ENCODE results near the gene LMTK3.
A peak's percentile ranks its signal among the peaks of the same experiment; 100 is the strongest.

LMTK3 gene

DNA sequence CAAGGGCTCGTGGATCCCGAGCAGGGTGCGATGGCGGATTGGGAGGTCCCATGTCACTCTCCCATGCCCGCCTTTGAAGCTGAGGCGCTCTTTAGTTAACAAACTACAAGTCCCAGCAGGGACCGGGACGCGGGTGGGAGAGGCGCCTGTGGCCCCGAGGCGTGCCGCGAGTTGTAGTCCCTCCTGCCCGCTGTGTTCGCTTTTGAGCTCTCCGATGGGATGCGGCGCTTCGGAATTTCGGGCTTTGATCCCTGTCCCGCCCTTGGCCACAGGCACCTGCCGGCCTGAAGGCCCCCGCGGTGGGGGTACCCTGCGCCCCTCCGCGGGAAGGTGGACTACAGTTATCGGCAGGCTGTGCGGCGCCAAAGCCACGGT, 31.5 kb downstream of the LMTK3 start:
- DNase-seq = peak; percentile 69 to 87
- peak overlapping the region; percentile 94 to 96 for H3K27ac ChIP-seq
- peaks cover 0 to 19% (median 15%) of the 10 kb centered on the region in 4 donors for H3K4me1 ChIP-seq
- H3K9me3 ChIP-seq = no peaks in the 10 kb centered on the region
- peaks cover 8 to 42% (median 36%) of the 10 kb centered on the region in 3 donors for H3K36me3 ChIP-seq
- TF ChIP-seq, protein P1, sequence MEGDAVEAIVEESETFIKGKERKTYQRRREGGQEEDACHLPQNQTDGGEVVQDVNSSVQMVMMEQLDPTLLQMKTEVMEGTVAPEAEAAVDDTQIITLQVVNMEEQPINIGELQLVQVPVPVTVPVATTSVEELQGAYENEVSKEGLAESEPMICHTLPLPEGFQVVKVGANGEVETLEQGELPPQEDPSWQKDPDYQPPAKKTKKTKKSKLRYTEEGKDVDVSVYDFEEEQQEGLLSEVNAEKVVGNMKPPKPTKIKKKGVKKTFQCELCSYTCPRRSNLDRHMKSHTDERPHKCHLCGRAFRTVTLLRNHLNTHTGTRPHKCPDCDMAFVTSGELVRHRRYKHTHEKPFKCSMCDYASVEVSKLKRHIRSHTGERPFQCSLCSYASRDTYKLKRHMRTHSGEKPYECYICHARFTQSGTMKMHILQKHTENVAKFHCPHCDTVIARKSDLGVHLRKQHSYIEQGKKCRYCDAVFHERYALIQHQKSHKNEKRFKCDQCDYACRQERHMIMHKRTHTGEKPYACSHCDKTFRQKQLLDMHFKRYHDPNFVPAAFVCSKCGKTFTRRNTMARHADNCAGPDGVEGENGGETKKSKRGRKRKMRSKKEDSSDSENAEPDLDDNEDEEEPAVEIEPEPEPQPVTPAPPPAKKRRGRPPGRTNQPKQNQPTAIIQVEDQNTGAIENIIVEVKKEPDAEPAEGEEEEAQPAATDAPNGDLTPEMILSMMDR (IDR thresholded peaks at IDR 0.05) = no peak
- H3K27me3 ChIP-seq = peaks cover 0 to 2% of the 10 kb centered on the region in 2 donors
- H3K4me3 ChIP-seq = peak overlapping the region; percentile 60 to 78
- intact Hi-C loops (cut with DNase I; ENCODE audit: low total_unique reads) = no loop called here

DNA sequence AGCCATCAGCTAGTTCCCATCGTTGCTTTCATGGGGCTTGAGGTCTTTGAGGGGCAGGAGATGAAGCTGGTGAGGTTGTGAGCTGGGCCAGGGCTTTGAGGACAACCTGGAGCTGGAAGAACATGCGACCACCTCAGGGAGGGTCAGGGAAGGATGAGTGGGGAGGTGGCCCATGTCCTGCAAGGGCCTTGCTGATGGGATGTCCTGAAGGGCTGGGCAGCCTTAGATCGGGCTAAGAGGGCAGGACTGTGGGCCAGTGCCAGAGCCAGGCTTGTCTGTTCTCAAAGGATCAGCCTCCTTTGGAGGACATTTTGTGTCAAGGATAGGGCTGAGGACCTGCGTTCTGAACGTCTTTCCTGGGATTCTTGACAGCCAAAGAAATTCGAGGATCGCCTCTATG, 31.9 kb downstream of the LMTK3 start:
- peak overlapping the region in 1 of 2 donors; percentile 78 for H3K4me3 ChIP-seq
- intact Hi-C loops (cut with DNase I; ENCODE audit: low total_unique reads) = no loop called here
- peak overlapping the region; percentile 94 to 96 for H3K27ac ChIP-seq
- peaks cover 13 to 47% (median 41%) of the 10 kb centered on the region in 3 donors for H3K36me3 ChIP-seq
- H3K9me3 ChIP-seq = no peaks in the 10 kb centered on the region
- no peak for DNase-seq
- TF ChIP-seq, protein P1 (IDR thresholded peaks at IDR 0.05) = no peak
- H3K27me3 ChIP-seq = no peaks in the 10 kb centered on the region
- peaks cover 0 to 19% (median 17%) of the 10 kb centered on the region in 4 donors for H3K4me1 ChIP-seq

DNA sequence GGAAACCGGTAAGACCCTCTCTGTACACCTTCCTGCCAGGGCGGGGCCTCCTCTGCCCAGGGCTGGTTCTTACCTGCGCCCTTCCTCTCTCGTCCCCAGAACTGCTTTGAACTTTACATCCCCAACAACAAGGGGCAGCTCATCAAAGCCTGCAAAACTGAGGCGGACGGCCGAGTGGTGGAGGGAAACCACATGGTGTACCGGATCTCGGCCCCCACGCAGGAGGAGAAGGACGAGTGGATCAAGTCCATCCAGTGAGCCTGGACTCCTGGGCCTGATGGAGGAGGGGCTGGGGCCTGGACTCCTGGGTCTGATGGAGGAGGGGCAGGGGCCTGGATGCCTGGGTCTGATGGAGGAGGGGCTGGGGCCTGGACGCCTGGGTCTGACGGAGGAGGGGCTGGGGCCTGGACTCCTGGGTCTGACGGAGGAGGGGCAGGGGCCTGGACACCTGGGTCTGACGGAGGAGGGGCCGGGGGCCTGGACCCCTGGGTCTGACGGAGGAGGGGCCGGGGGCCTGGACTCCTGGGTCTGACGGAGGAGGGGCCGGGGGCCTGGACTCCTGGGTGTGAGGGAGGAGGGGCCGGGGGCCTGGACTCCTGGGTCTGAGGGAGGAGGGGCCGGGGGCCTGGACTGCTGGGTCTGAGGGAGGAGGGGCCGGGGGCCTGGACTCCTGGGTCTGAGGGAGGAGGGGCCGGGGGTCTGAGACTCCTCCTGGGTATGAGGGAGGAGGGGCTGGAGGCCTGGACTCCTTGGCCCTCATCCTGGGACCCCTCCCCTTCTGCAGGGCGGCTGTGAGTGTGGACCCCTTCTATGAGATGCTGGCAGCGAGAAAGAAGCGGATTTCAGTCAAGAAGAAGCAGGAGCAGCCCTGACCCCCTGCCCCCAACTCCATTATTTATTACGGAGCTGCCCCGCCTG, 33.0 kb downstream of the LMTK3 start:
- Histone ChIP-seq H3K9me3 (no peaks in the 10 kb centered on the region), H3K27me3 (no peaks in the 10 kb centered on the region), H3K27ac (no peak overlapping the region), H3K4me1 (peaks cover 0 to 19% (median 17%) of the 10 kb centered on the region in 4 donors), H3K4me3 (no peak overlapping the region), H3K36me3 (peaks cover 24 to 58% (median 52%) of the 10 kb centered on the region in 3 donors)
- TF ChIP-seq, protein P1 (IDR thresholded peaks at IDR 0.05) = no peak
- no peak for DNase-seq
- intact Hi-C loops (cut with DNase I; ENCODE audit: low total_unique reads) = no loop called here

DNA sequence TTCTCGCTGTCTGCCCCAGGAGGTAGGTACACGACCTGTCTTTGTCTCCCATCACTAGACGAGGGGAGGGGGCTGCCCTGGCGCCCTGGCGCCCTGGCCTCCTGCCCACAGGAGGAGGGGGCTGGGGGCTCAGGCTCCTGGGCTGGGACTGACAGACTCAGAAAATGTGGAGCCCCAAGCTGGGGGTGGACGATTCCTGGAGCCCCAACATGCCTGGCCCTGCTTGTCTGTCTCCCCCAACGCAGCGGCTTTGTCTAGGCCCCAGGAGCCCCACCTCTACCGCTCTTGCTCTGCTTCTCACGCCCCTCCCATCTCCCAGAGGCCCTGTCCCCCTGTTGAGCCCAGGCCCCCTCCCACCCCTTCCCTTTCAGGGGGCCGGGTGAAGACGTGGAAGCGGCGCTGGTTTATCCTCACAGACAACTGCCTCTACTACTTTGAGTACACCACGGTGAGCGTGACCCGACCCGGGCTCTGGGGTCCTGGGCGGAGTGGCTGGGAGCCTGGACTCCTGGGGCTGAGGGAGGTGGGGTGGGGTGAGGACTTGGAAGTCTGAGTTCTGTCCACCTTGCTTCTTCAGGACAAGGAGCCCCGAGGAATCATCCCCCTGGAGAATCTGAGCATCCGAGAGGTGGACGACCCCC, 33.8 kb downstream of the LMTK3 start:
- Histone ChIP-seq H3K4me3 (no peak overlapping the region), H3K9me3 (no peaks in the 10 kb centered on the region), H3K4me1 (peaks cover 0 to 22% (median 17%) of the 10 kb centered on the region in 4 donors), H3K27me3 (no peaks in the 10 kb centered on the region), H3K27ac (no peak overlapping the region), H3K36me3 (peaks cover 31 to 65% (median 59%) of the 10 kb centered on the region in 3 donors)
- intact Hi-C loops (cut with DNase I; ENCODE audit: low total_unique reads) = no loop called here
- DNase-seq = no peak
- TF ChIP-seq, protein P1 (IDR thresholded peaks at IDR 0.05) = no peak

DNA sequence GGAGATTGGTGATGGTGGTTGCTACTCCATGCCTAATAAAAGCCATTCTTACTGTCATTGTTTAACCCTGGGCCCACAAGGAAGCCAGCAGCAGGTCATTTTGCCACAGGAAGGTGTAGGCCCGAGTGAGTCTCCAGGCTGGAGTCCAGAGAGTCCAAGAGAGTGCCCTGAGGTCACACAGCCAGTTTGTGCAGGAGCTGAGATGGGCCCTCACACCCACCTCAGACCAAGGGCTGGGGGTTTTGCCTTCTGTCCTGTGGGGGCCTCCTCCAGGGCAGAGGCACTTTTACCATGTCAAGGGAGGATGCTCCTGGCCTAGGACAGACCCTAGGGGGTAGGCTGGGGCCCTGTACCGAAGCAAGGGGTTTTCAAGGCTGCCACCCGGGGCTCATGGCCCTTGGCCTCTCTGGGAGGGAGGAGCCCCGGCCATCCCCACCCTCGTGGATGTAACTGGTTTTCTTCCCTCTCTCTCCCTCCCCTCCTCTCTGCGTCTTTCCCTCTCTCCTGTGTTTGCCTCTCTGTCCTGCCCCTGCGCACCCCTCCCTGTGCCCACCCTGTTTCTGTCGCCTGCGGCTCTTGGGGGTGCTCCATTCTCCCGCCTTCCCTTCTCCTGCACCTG, 34.5 kb downstream of the LMTK3 start:
- H3K27ac ChIP-seq = no peak overlapping the region
- TF ChIP-seq, protein P1 (IDR thresholded peaks at IDR 0.05) = no peak

More for the DNA sequence above, 34.5 kb downstream of the LMTK3 start:
- no peaks in the 10 kb centered on the region for H3K27me3 ChIP-seq
- no peaks in the 10 kb centered on the region for H3K9me3 ChIP-seq
- H3K36me3 ChIP-seq = peaks cover 38 to 72% (median 66%) of the 10 kb centered on the region in 3 donors
- peaks cover 0 to 28% (median 16%) of the 10 kb centered on the region in 4 donors for H3K4me1 ChIP-seq
- DNase-seq = no peak
- H3K4me3 ChIP-seq = no peak overlapping the region
- intact Hi-C loops (cut with DNase I; ENCODE audit: low total_unique reads) = no loop called here

Data from tibial artery (tissue), 4 donors.